Mesendoderm (in vitro differentiated cells): Measurements from ENCODE around the gene GPD1.

ENCODE experiments used
- DNase-seq: peaks from one replicate; pipeline ENCODE4 v3.0.0; 2013
- H2AK5ac ChIP-seq: 2 replicates; pipeline ENCODE4 v1.6.1; 2013; ENCODE audit warnings: low read length, inconsistent platforms
- H2BK120ac ChIP-seq: 2 replicates; pipeline ENCODE4 v1.6.1; 2013; ENCODE audit warnings: low read depth, mild to moderate bottlenecking, low read length, moderate library complexity, mixed read lengths
- H2BK15ac ChIP-seq: replicated peaks from 2 replicates; pipeline ENCODE4 v1.6.1; 2013; ENCODE audit warnings: low read depth, mild to moderate bottlenecking, moderate library complexity
- H2BK5ac ChIP-seq: 2 replicates; pipeline ENCODE4 v1.6.1; 2013; ENCODE audit warnings: low read length, inconsistent platforms
- H3K18ac ChIP-seq: 2 replicates; pipeline ENCODE4 v1.6.1; 2013; ENCODE audit warnings: mild to moderate bottlenecking, low read length, mixed read lengths
- H3K23ac ChIP-seq: one replicate; pipeline ENCODE4 v1.6.1; 2013; ENCODE audit warnings: low read length
- H3K27ac ChIP-seq: 2 replicates; pipeline ENCODE4 v1.5.1; 2013; ENCODE audit warnings: low read depth, mild to moderate bottlenecking, inconsistent platforms, low read length, moderate library complexity
- H3K27me3 ChIP-seq: 2 replicates; pipeline ENCODE4 v1.6.1; 2013; ENCODE audit warnings: low read length, control low read depth, mild to moderate bottlenecking, inconsistent platforms; ENCODE audit not compliant: insufficient read depth, poor library complexity
- H3K36me3 ChIP-seq: 2 replicates; pipeline ENCODE4 v1.6.1; 2013; ENCODE audit warnings: low read length, inconsistent platforms; ENCODE audit not compliant: control insufficient read depth, insufficient read depth
- H3K4ac ChIP-seq: one replicate; pipeline ENCODE4 v1.6.1; 2013; ENCODE audit warnings: low read depth, mild to moderate bottlenecking, low read length, moderate library complexity
- H3K4me1 ChIP-seq: 2 replicates; pipeline ENCODE4 v1.6.1; 2013; ENCODE audit warnings: low read depth, low read length, inconsistent platforms; ENCODE audit not compliant: control insufficient read depth
- H3K4me2 ChIP-seq: 2 replicates; pipeline ENCODE4 v1.6.1; 2013; ENCODE audit warnings: low read length
- H3K4me3 ChIP-seq: 2 replicates; pipeline ENCODE4 v1.5.1; 2013; ENCODE audit warnings: mild to moderate bottlenecking, low read length
- H3K56ac ChIP-seq: one replicate; pipeline ENCODE4 v1.6.1; 2013; ENCODE audit warnings: low read length
- H3K79me1 ChIP-seq: 2 replicates; pipeline ENCODE4 v1.6.1; 2013; ENCODE audit warnings: low read length, inconsistent platforms
- H3K79me2 ChIP-seq: 2 replicates; pipeline ENCODE4 v1.6.1; 2013; ENCODE audit warnings: mild to moderate bottlenecking, low read length; ENCODE audit not compliant: control insufficient read depth, insufficient read depth
- H3K9ac ChIP-seq: 2 replicates; pipeline ENCODE4 v1.6.1; 2013; ENCODE audit warnings: low read length, inconsistent platforms
- H4K5ac ChIP-seq: one replicate; pipeline ENCODE4 v1.6.1; 2013; ENCODE audit warnings: low read length
- H4K8ac ChIP-seq: one replicate; pipeline ENCODE4 v1.6.1; 2013; ENCODE audit warnings: low read depth, mild to moderate bottlenecking, control low read depth, low read length, moderate library complexity
- WGBS: extraction: QIAGEN DNeasy Blood & Tissue Kit; methylation state at CpG from one replicate; pipeline ENCODE4 v1.1.7; 2013; ENCODE audit warnings: low lambda C conversion rate, missing lambda C conversion rate; ENCODE audit not compliant: insufficient coverage; ENCODE audit errors: extremely low coverage; 5-methylcytosine and 5-hydroxymethylcytosine counted together

Gene GPD1

DNA sequence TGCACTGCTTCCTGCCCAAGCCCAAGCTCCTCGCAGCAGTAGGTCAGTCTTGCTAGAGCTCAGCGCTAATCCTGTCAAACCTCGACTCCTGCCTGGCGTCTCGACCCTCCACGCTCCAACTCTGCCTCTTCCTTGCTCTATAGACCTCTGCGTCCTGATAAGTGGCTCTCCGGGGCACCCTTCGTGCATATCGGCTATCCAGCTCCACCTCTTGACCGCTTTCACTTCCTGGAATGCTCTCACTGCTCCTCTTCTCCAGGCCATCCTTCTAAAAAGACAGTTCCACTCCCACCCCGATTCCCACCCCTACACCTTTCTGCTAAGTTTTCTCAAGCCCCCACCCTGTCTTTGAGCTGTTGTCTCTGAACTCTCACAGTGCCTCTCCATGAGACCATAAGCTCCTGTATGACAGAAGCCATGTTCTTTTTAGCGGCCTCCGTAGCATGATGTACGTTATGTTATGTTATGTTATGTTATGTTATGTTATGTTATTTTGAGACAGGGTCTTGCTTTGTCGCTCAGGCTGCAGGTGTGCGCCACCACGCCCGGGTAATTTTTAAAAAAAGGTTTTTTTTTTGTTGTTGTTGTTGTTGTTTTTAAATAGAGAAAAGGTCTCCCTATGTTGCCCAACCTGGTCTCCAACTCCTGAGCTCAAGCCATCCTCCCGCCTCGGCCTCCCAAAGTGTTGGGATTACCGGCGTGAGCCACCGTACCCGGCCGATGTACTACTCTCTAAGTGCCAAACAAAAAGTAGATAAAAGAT is 8.8 kb downstream of the GPD1 start:
- Histone ChIP-seq H3K23ac (no peak overlapping the region), H4K8ac (no peak overlapping the region), H2BK120ac (no peak overlapping the region), H3K4me2 (peak overlapping the region; percentile 81), H2AK5ac (no peak overlapping the region), H2BK5ac (no peak overlapping the region), H2BK15ac (no peak overlapping the region), H3K79me1 (peaks cover 2% of the 10 kb centered on the region), H3K36me3 (no peaks in the 10 kb centered on the region), H3K9ac (peak overlapping the region; percentile 92), H3K27ac (peak overlapping the region; percentile 4), H3K18ac (no peak overlapping the region), H3K79me2 (peaks cover 5% of the 10 kb centered on the region), H3K56ac (peak overlapping the region; percentile 95), H4K5ac (no peak overlapping the region), H3K4ac (no peak overlapping the region), H3K27me3 (no peaks in the 10 kb centered on the region), H3K4me3 (peak overlapping the region; percentile 66), H3K4me1 (peaks cover 8% of the 10 kb centered on the region)
- DNase-seq = peak; percentile 86
- WGBS = no CpG with 5 or more reads among the region's 26 CpGs

DNA sequence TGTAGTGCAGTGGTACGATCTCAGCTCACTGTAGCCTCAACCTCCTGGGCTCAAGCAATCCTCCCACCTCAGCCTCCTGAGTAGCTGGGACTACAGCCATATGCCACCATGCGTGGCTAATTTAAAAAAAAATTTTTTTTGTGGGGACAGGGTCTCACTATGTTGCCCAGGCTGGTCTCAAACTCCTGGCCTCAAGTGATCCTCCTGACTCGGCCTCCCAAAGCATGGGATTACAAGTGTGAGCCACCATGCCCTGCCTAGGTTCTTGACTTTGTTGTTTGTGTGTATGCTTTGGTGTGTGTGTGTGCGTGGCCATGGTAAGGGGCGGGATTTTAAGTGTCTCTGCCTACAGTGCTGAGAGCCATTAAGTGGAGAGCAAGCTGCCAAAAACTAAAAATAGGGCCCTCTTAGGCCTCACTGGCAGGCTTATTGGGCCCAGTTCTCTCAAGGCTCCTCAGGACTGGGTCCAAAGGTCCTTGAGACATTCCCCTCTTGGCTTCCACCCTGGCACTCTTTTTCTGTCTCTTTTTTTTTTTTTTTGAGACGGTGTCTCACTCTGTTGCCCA is 13.3 kb downstream of the GPD1 start:
- no peak overlapping the region for H3K27ac ChIP-seq
- no peak overlapping the region for H2BK120ac ChIP-seq
- H3K18ac ChIP-seq = no peak overlapping the region
- H2BK15ac ChIP-seq = no peak overlapping the region
- no peak overlapping the region for H2AK5ac ChIP-seq
- H2BK5ac ChIP-seq = no peak overlapping the region
- H3K27me3 ChIP-seq = no peaks in the 10 kb centered on the region
- no peaks in the 10 kb centered on the region for H3K4me1 ChIP-seq
- no CpG with 5 or more reads among the region's 6 CpGs for WGBS
- H3K79me1 ChIP-seq = peaks cover 2% of the 10 kb centered on the region
- H3K79me2 ChIP-seq = peaks cover 5% of the 10 kb centered on the region
- no peak overlapping the region for H3K56ac ChIP-seq
- H3K23ac ChIP-seq = no peak overlapping the region
- no peak for DNase-seq
- no peak overlapping the region for H3K9ac ChIP-seq
- no peak overlapping the region for H4K5ac ChIP-seq
- H3K4me2 ChIP-seq = no peak overlapping the region
- H4K8ac ChIP-seq = no peak overlapping the region
- no peak overlapping the region for H3K4ac ChIP-seq
- no peaks in the 10 kb centered on the region for H3K36me3 ChIP-seq
- no peak overlapping the region for H3K4me3 ChIP-seq

GRCh38 chr12:50119387-50119786 is 15.6 kb downstream of the GPD1 start:
- Histone ChIP-seq H3K4me1 (no peaks in the 10 kb centered on the region), H3K56ac (no peak overlapping the region), H3K27me3 (no peaks in the 10 kb centered on the region), H3K18ac (no peak overlapping the region), H3K4me2 (no peak overlapping the region), H2BK120ac (no peak overlapping the region), H4K5ac (no peak overlapping the region), H3K27ac (no peak overlapping the region), H2BK5ac (no peak overlapping the region), H4K8ac (no peak overlapping the region), H3K4ac (no peak overlapping the region), H3K79me2 (no peaks in the 10 kb centered on the region), H3K9ac (no peak overlapping the region), H2BK15ac (no peak overlapping the region), H3K79me1 (no peaks in the 10 kb centered on the region), H3K23ac (no peak overlapping the region), H3K4me3 (no peak overlapping the region), H2AK5ac (no peak overlapping the region), H3K36me3 (no peaks in the 10 kb centered on the region)
- DNase-seq = no peak
- WGBS = no CpG with 5 or more reads among the region's 2 CpGs

DNA sequence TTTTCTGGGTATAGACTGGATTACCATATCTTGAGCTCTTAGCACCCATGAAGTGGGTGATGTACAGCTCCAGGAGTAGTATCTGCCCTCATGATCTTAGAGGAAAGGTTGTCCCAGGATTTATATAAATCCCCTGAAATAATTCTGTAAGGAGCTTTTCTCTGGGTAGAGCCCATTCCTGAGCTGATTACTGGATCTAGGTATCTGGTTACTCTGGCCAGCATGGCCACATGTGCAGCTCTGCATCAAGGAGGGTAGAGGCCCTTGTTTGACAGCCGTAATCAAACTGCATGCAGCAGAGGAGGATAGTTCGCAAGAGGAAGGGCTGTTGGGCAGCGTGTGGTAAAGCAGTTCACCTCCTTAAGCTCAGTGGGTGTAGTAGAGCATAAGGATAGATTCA is 16.7 kb downstream of the GPD1 start:
- no peaks in the 10 kb centered on the region for H3K4me1 ChIP-seq
- no peak overlapping the region for H3K27ac ChIP-seq
- H3K23ac ChIP-seq = no peak overlapping the region
- H2BK15ac ChIP-seq = no peak overlapping the region
- no CpG with 5 or more reads among the region's 3 CpGs for WGBS
- H2BK120ac ChIP-seq = no peak overlapping the region
- H3K18ac ChIP-seq = no peak overlapping the region
- H3K36me3 ChIP-seq = no peaks in the 10 kb centered on the region
- H3K9ac ChIP-seq = no peak overlapping the region
- H2AK5ac ChIP-seq = no peak overlapping the region
- no peaks in the 10 kb centered on the region for H3K27me3 ChIP-seq
- H3K4me2 ChIP-seq = no peak overlapping the region
- no peak overlapping the region for H4K8ac ChIP-seq
- H3K56ac ChIP-seq = no peak overlapping the region
- H3K79me1 ChIP-seq = no peaks in the 10 kb centered on the region
- H3K4ac ChIP-seq = no peak overlapping the region
- H3K4me3 ChIP-seq = no peak overlapping the region
- no peak overlapping the region for H2BK5ac ChIP-seq
- no peak for DNase-seq
- no peak overlapping the region for H4K5ac ChIP-seq
- no peaks in the 10 kb centered on the region for H3K79me2 ChIP-seq

DNA sequence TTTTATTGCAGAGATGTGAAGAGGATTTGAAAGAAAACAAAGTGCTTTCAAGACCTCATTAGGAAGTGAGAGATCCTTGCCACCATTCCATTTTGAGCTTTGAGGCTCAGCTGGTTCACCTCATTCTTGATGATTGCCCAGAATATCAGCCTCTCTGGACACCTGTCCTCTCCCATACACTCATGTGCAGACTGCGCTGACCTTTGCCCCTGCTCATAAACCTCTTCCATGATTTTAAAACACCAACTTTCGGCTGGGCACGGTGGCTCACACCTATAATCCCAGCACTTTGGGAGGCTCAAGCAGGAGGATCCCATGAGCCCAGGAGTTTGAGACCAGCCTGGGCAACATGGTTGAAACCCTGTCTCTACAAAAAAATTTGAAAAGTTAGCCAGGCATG is 17.1 kb downstream of the GPD1 start:
- no peak overlapping the region for H3K23ac ChIP-seq
- H3K27me3 ChIP-seq = no peaks in the 10 kb centered on the region
- no peak overlapping the region for H4K5ac ChIP-seq
- H3K79me2 ChIP-seq = no peaks in the 10 kb centered on the region
- H2BK15ac ChIP-seq = no peak overlapping the region
- H3K4me1 ChIP-seq = no peaks in the 10 kb centered on the region
- H2BK120ac ChIP-seq = no peak overlapping the region
- no peaks in the 10 kb centered on the region for H3K79me1 ChIP-seq
- WGBS = no CpG with 5 or more reads among the region's 3 CpGs
- H2AK5ac ChIP-seq = no peak overlapping the region
- H3K4me2 ChIP-seq = no peak overlapping the region
- no peak overlapping the region for H3K4me3 ChIP-seq
- no peak overlapping the region for H2BK5ac ChIP-seq
- no peak overlapping the region for H3K9ac ChIP-seq
- H3K18ac ChIP-seq = no peak overlapping the region
- H3K56ac ChIP-seq = no peak overlapping the region
- H3K36me3 ChIP-seq = no peaks in the 10 kb centered on the region
- no peak for DNase-seq
- no peak overlapping the region for H3K27ac ChIP-seq
- H3K4ac ChIP-seq = no peak overlapping the region
- H4K8ac ChIP-seq = no peak overlapping the region

DNA sequence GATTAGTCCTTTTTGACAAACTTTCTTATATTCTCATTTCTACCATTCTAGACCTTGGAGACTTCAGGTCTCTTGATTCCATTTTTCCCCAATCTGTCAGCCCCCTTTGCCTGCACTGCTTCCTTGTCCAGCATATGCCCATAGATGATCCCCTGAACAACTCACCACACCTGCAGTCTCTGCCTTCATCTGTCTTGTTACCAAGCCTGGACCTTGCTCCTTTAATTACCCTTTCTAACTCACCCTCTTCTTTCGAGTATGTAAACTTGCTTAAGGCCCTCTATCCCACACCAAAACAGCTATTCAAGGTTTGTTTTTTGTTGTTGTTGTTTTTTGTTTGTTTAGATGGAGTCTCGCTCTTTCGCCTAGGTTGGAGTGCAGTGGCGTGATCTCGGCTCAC is 17.8 kb downstream of the GPD1 start:
- DNase-seq = no peak
- Histone ChIP-seq H3K23ac (no peak overlapping the region), H3K79me1 (no peaks in the 10 kb centered on the region), H2BK120ac (no peak overlapping the region), H3K27me3 (no peaks in the 10 kb centered on the region), H3K79me2 (no peaks in the 10 kb centered on the region), H3K4ac (no peak overlapping the region), H3K27ac (no peak overlapping the region), H3K18ac (no peak overlapping the region), H4K5ac (no peak overlapping the region), H3K56ac (no peak overlapping the region), H3K4me1 (no peaks in the 10 kb centered on the region), H2BK15ac (no peak overlapping the region), H4K8ac (no peak overlapping the region), H2AK5ac (no peak overlapping the region), H3K4me3 (no peak overlapping the region), H2BK5ac (no peak overlapping the region), H3K36me3 (no peaks in the 10 kb centered on the region), H3K4me2 (no peak overlapping the region), H3K9ac (no peak overlapping the region)
- no CpG with 5 or more reads among the region's 5 CpGs for WGBS
